Neural progenitor cell (in vitro differentiated cells): ENCODE data around the gene DSCAML1. TPM values are rescaled to one million over a fixed set of nuclear protein-coding genes. Genes with fewer than 3 reads are reported as not detected.
A peak's percentile ranks its signal among the peaks of the same experiment; 100 is the strongest.

ENCODE experiments used
- DNase-seq: peaks from one replicate; pipeline ENCODE4 v3.0.0-alpha.2; 2016; ENCODE audit warnings: low spot score
- H2AFZ ChIP-seq: fragments of 200-600 bp; sonication (generic); replicated peaks from 2 replicates; pipeline ENCODE4 v1.6.1; 2016; ENCODE audit warnings: antibody characterized with exemption
- H3F3A ChIP-seq: fragments of 200-600 bp; sonication (generic); 2 replicates; pipeline ENCODE4 v1.6.1; 2016; ENCODE audit warnings: antibody characterized with exemption, low read depth
- H3K27ac ChIP-seq: fragments of 200-600 bp; sonication (generic); 2 replicates; pipeline ENCODE4 v1.5.1; 2016; ENCODE audit warnings: mild to moderate bottlenecking
- H3K27me3 ChIP-seq: fragments of 200-600 bp; sonication (generic); 2 replicates; pipeline ENCODE4 v1.6.1; 2016; ENCODE audit warnings: mild to moderate bottlenecking, moderate library complexity
- H3K36me3 ChIP-seq: fragments of 200-600 bp; sonication (generic); 2 replicates; pipeline ENCODE4 v1.5.1; 2016
- H3K4me1 ChIP-seq: fragments of 200-600 bp; sonication (generic); 2 replicates; pipeline ENCODE4 v1.6.1; 2016; ENCODE audit warnings: mixed run types
- H3K4me2 ChIP-seq: fragments of 200-600 bp; sonication (generic); 2 replicates; pipeline ENCODE4 v1.6.1; 2016
- H3K4me3 ChIP-seq: fragments of 200-600 bp; sonication (generic); 2 replicates; pipeline ENCODE4 v1.5.1; 2016
- H3K79me2 ChIP-seq: fragments of 200-600 bp; sonication (generic); 2 replicates; pipeline ENCODE4 v1.6.1; 2016; ENCODE audit warnings: low read depth
- H3K9ac ChIP-seq: fragments of 200-600 bp; sonication (generic); 2 replicates; pipeline ENCODE4 v1.6.1; 2016
- H3K9me3 ChIP-seq: fragments of 200-600 bp; sonication (generic); 2 replicates; pipeline ENCODE4 v1.5.1; 2016; ENCODE audit warnings: low read depth
- H4K20me1 ChIP-seq: fragments of 200-600 bp; sonication (generic); 2 replicates; pipeline ENCODE4 v1.6.1; 2016; ENCODE audit warnings: low read depth
- H3K27ac Mint-ChIP-seq: 3 replicates; pipeline ENCODE4 v1.8.0; 2021; ENCODE audit warnings: mixed read lengths
- H3K27me3 Mint-ChIP-seq: 2 replicates; pipeline ENCODE4 v1.8.0; 2022; ENCODE audit warnings: low read depth, mild to moderate bottlenecking, inconsistent platforms, moderate library complexity, mixed read lengths; ENCODE audit not compliant: insufficient read depth
- H3K36me3 Mint-ChIP-seq: 3 replicates; pipeline ENCODE4 v1.8.0; 2021; ENCODE audit warnings: mixed read lengths
- H3K4me1 Mint-ChIP-seq: 3 replicates; pipeline ENCODE4 v1.8.0; 2021; ENCODE audit warnings: mixed read lengths
- H3K4me3 Mint-ChIP-seq: 3 replicates; pipeline ENCODE4 v1.8.0; 2021; ENCODE audit warnings: mild to moderate bottlenecking, moderate library complexity, mixed read lengths
- H3K9me3 Mint-ChIP-seq: 3 replicates; pipeline ENCODE4 v1.8.0; 2020; ENCODE audit warnings: mixed read lengths
- CTCF ChIP-seq: fragments of 200-600 bp; sonication (generic); IDR thresholded peaks from 2 replicates; pipeline ENCODE4 v1.5.1; 2017; ENCODE audit warnings: antibody characterized with exemption, mild to moderate bottlenecking
- EZH2 ChIP-seq: fragments of 200-600 bp; sonication (generic); IDR thresholded peaks from 2 replicates; pipeline ENCODE4 v1.6.1; 2017; ENCODE audit warnings: antibody characterized with exemption, mild to moderate bottlenecking, moderate library complexity
- EZH2phosphoT487 ChIP-seq: fragments of 200-600 bp; sonication (generic); IDR thresholded peaks from 2 replicates; pipeline ENCODE4 v1.6.1; 2017; ENCODE audit warnings: antibody characterized with exemption
- total RNA-seq: library from RNA; depleted of rRNA; stranded (reverse); fragments of >200 nt; gene quantifications from 2 replicates; pipeline ENCODE4 v1.2.3, GENCODE V29; 2015; ENCODE audit warnings: low replicate concordance

Gene DSCAML1
- total RNA-seq, 1 donor from 2014 or later, result 0.06 TPM

- Histone ChIP-seq H4K20me1 (no peaks in the 10 kb centered on the region), H3K79me2 (no peaks in the 10 kb centered on the region), H3K9ac (no peak overlapping the region), H2AFZ (no peak overlapping the region), H3K9me3 (no peaks in the 10 kb centered on the region), H3K36me3 (no peaks in the 10 kb centered on the region), H3K4me2 (no peak overlapping the region), H3K4me1 (peaks cover 18% of the 10 kb centered on the region), H3K4me3 (no peak overlapping the region), H3F3A (no peaks in the 10 kb centered on the region), H3K27ac (no peak overlapping the region), H3K27me3 (no peaks in the 10 kb centered on the region)
- no peaks in the 10 kb centered on the region for H3K36me3 Mint-ChIP-seq
- TF ChIP-seq EZH2 (no peak), EZH2phosphoT487 (no peak), CTCF (no peak)
- no peak overlapping the region for H3K4me3 Mint-ChIP-seq
- peaks cover 31% of the 10 kb centered on the region for H3K4me1 Mint-ChIP-seq
- H3K27ac Mint-ChIP-seq, result peak overlapping the region; percentile 29
- H3K9me3 Mint-ChIP-seq, result no peaks in the 10 kb centered on the region
- no peak for DNase-seq
- peaks cover 10% of the 10 kb centered on the region for H3K27me3 Mint-ChIP-seq
These were observed 318.1 kb downstream of the DSCAML1 start for GRCh38 chr11:117478926-117479325.

- Mint-ChIP-seq H3K36me3 (no peaks in the 10 kb centered on the region), H3K4me3 (no peak overlapping the region), H3K27ac (peak overlapping the region; percentile 8), H3K9me3 (no peaks in the 10 kb centered on the region), H3K27me3 (peaks cover 7% of the 10 kb centered on the region), H3K4me1 (peaks cover 26% of the 10 kb centered on the region)
- no peaks in the 10 kb centered on the region for H3K9me3 ChIP-seq
- no peaks in the 10 kb centered on the region for H3K79me2 ChIP-seq
- no peaks in the 10 kb centered on the region for H3K27me3 ChIP-seq
- no peaks in the 10 kb centered on the region for H4K20me1 ChIP-seq
- H3K4me1 ChIP-seq, result peaks cover 14% of the 10 kb centered on the region
- H3K4me3 ChIP-seq, result no peak overlapping the region
- no peak for DNase-seq
- TF ChIP-seq EZH2 (no peak), CTCF (no peak), EZH2phosphoT487 (no peak)
- no peak overlapping the region for H3K4me2 ChIP-seq
- H3K27ac ChIP-seq, result no peak overlapping the region
- no peaks in the 10 kb centered on the region for H3K36me3 ChIP-seq
- no peaks in the 10 kb centered on the region for H3F3A ChIP-seq
- H2AFZ ChIP-seq, result no peak overlapping the region
- H3K9ac ChIP-seq, result no peak overlapping the region
These were observed 318.7 kb downstream of the DSCAML1 start for GRCh38 chr11:117478126-117478860.

GRCh38 chr11:117477721-117478120 lies 319.3 kb downstream of the DSCAML1 start:
- Histone ChIP-seq H3K79me2 (no peaks in the 10 kb centered on the region), H3K36me3 (no peaks in the 10 kb centered on the region), H3F3A (no peaks in the 10 kb centered on the region), H3K4me2 (no peak overlapping the region), H3K4me1 (peaks cover 8% of the 10 kb centered on the region), H3K27me3 (no peaks in the 10 kb centered on the region), H4K20me1 (no peaks in the 10 kb centered on the region), H3K4me3 (no peak overlapping the region), H2AFZ (no peak overlapping the region), H3K9ac (no peak overlapping the region), H3K9me3 (no peaks in the 10 kb centered on the region), H3K27ac (no peak overlapping the region)
- Mint-ChIP-seq H3K4me3 (no peak overlapping the region), H3K36me3 (no peaks in the 10 kb centered on the region), H3K9me3 (no peaks in the 10 kb centered on the region), H3K27ac (no peak overlapping the region), H3K4me1 (peaks cover 20% of the 10 kb centered on the region), H3K27me3 (peaks cover 4% of the 10 kb centered on the region)
- TF ChIP-seq EZH2, result no peak
- TF ChIP-seq CTCF, result no peak
- no peak for TF ChIP-seq EZH2phosphoT487
- DNase-seq, result no peak
